Measurements from ENCODE around the gene RSPH10B.
"Not testable (repeated sequence)": the region's sequence is repeated elsewhere in the genome, so short reads cannot be mapped to it uniquely, and the experiment has no call there.

GRCh38 chr7:5890244-5890643 is 80.2 kb downstream of the RSPH10B start:
- TF ChIP-seq EZH2 (IDR thresholded peaks at IDR 0.05; ENCODE audit: borderline replicate concordance, insufficient read depth, low read depth, low read length, poor library complexity, severe bottlenecking), result not testable (repeated sequence)
- TF ChIP-seq, protein P1, sequence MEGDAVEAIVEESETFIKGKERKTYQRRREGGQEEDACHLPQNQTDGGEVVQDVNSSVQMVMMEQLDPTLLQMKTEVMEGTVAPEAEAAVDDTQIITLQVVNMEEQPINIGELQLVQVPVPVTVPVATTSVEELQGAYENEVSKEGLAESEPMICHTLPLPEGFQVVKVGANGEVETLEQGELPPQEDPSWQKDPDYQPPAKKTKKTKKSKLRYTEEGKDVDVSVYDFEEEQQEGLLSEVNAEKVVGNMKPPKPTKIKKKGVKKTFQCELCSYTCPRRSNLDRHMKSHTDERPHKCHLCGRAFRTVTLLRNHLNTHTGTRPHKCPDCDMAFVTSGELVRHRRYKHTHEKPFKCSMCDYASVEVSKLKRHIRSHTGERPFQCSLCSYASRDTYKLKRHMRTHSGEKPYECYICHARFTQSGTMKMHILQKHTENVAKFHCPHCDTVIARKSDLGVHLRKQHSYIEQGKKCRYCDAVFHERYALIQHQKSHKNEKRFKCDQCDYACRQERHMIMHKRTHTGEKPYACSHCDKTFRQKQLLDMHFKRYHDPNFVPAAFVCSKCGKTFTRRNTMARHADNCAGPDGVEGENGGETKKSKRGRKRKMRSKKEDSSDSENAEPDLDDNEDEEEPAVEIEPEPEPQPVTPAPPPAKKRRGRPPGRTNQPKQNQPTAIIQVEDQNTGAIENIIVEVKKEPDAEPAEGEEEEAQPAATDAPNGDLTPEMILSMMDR (IDR thresholded peaks at IDR 0.05), result not testable (repeated sequence)

Data from B cell (primary cell).